CD4-positive, alpha-beta T cell (primary cell): Measurements from ENCODE around the gene TMEM184B. TPM values are rescaled to one million over a fixed set of nuclear protein-coding genes. Genes with fewer than 3 reads are reported as not detected.

Experiments
- ATAC-seq: fragments of 200-7000 bp; cut with Tn5 transposase; one replicate; pipeline ENCODE4 v1.10.0; 2022; ENCODE audit warnings: mild to moderate bottlenecking; ENCODE audit not compliant: poor library complexity
- CTCF ChIA-PET: fragments of 350-600 bp; sonication (Branson Sonifier 250); formaldehyde crosslinking; loops from one replicate; lab custom pipeline; 2021; ENCODE audit warnings: antibody characterized with exemption, inconsistent platforms; lab: Charles Lee
- POLR2A ChIA-PET: fragments of 350-600 bp; sonication (Branson Sonifier 250); formaldehyde crosslinking; loops from one replicate; lab custom pipeline; 2021; ENCODE audit warnings: antibody characterized with exemption, inconsistent platforms; lab: Charles Lee
- DNase-seq, 14 experiments: peaks; one replicate each; pipeline ENCODE4 v3.0.0-alpha.2; 2013 to 2020; ENCODE audit warnings: mixed read lengths in 2 of 14
- H3K27ac ChIP-seq, 2 donors: one replicate each; pipeline versions ENCODE4 v1.5.1 to v1.7.0; 2013; ENCODE audit warnings: low read length in 2 of 2, low read depth in 1 of 2, mild to moderate bottlenecking in 1 of 2
- H3K27me3 ChIP-seq, 2 experiments: 1 replicate in 1 of 2; 2 replicates in 1 of 2; pipeline versions ENCODE4 v1.6.1 to v1.7.0; 2013; ENCODE audit warnings: low read length in 2 of 2, control low read depth in 1 of 2, mild to moderate bottlenecking in 1 of 2, moderate library complexity in 1 of 2; ENCODE audit not compliant: insufficient read depth in 2 of 2, control insufficient read depth in 1 of 2
- H3K36me3 ChIP-seq: one replicate; pipeline ENCODE4 v1.6.1; 2013; ENCODE audit warnings: low read length, control low read depth; ENCODE audit not compliant: insufficient read depth
- H3K4me1 ChIP-seq: one replicate; pipeline ENCODE4 v1.6.1; 2013; ENCODE audit warnings: low read length, control low read depth; ENCODE audit not compliant: insufficient read depth
- H3K4me3 ChIP-seq: one replicate; pipeline ENCODE4 v1.5.1; 2013; ENCODE audit warnings: mild to moderate bottlenecking, low read length, moderate library complexity
- H3K9me3 ChIP-seq, 2 experiments: 1 replicate in 1 of 2; 2 replicates in 1 of 2; pipeline versions ENCODE4 v1.6.1 to v1.7.0; 2013; ENCODE audit warnings: low read length in 2 of 2, mild to moderate bottlenecking in 2 of 2, control low read depth in 1 of 2, moderate library complexity in 1 of 2; ENCODE audit not compliant: control insufficient read depth in 1 of 2, insufficient read depth in 1 of 2
- H3K27ac Mint-ChIP-seq: one replicate; pipeline ENCODE4 v1.8.0; 2020; ENCODE audit warnings: mixed read lengths
- H3K27me3 Mint-ChIP-seq: one replicate; pipeline ENCODE4 v1.8.0; 2021; ENCODE audit warnings: mixed read lengths
- H3K36me3 Mint-ChIP-seq: one replicate; pipeline ENCODE4 v1.8.0; 2021; ENCODE audit warnings: low read depth, mixed read lengths
- H3K4me1 Mint-ChIP-seq: one replicate; pipeline ENCODE4 v1.8.0; 2021; ENCODE audit warnings: low read depth, mixed read lengths
- H3K4me3 Mint-ChIP-seq: one replicate; pipeline ENCODE4 v1.8.0; 2020; ENCODE audit warnings: mild to moderate bottlenecking, mixed read lengths
- H3K9me3 Mint-ChIP-seq: one replicate; pipeline ENCODE4 v1.8.0; 2020; ENCODE audit warnings: mixed read lengths
- CTCF ChIP-seq: fragments of 200-600 bp; IDR thresholded peaks from one replicate; pipeline ENCODE4 v1.8.0; 2022; ENCODE audit warnings: antibody characterized with exemption, mild to moderate bottlenecking
- intact Hi-C, 2 experiments: fragments of 100-400 bp; cut with DNase I in 1 of 2; cut with micrococcal nuclease in 1 of 2; formaldehyde crosslinking; loops; one replicate each; pipeline versions ENCODE4 v1.15.1 to v1.9.0; 2023 to 2025; cut with DNase I, micrococcal nuclease
- total RNA-seq, 174 experiments: library from RNA in 2 of 174; stranded (reverse) in 2 of 174; gene quantifications; one replicate each; pipeline ENCODE4 v1.2.3 and lab custom pipeline; 2021 to 2026

TMEM184B gene
- total RNA-seq, 2 experiments from 2014 or later, result 49.3 to 50.1 TPM

DNA sequence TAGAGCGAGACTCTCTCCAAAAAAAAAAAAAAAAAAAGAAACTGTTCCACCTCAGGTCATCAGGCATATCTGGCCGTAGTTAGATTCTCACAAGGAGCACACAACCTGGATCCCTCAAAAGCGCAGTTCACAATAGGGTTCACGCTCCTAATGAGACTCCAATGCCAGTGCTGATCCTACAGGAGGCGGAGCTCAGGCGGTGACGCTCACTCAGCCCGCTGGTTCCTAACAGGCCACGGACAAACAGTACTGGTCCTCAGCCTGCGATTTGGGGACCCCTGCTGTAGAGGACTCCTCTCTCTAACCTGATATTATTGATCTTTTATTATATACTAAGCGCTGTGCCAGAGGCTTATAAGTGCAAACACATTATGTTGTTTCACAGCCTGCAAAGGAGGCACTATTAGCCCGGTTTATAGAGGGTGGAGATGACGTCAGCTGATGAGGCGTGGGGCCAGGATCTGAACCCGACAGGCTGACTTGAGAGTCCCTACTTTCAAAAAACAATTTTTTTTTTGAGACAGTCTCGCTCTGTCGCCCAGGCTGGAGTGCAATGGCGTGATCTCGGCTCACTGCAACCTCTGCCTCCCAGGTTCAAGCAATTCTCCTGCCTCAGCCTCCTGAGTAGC lies 75.9 kb downstream of the TMEM184B start:
- H3K27ac Mint-ChIP-seq, result no peak overlapping the region
- Histone ChIP-seq H3K4me3 (no peak overlapping the region), H3K9me3 (no peaks in the 10 kb centered on the region), H3K27me3 (no peaks in the 10 kb centered on the region), H3K27ac (no peak overlapping the region), H3K4me1 (peaks cover 17% of the 10 kb centered on the region), H3K36me3 (no peaks in the 10 kb centered on the region)
- no peak for TF ChIP-seq CTCF
- CTCF ChIA-PET, result no interaction called here
- H3K36me3 Mint-ChIP-seq, result no peaks in the 10 kb centered on the region
- POLR2A ChIA-PET, result no interaction called here
- DNase-seq (no peak), ATAC-seq (no peak)
- intact Hi-C loops, result no loop called here
- H3K4me3 Mint-ChIP-seq, result no peak overlapping the region
- peaks cover 11% of the 10 kb centered on the region for H3K4me1 Mint-ChIP-seq
- H3K9me3 Mint-ChIP-seq, result no peaks in the 10 kb centered on the region
- no peaks in the 10 kb centered on the region for H3K27me3 Mint-ChIP-seq

GRCh38 chr22:38193580-38193979 lies 79.2 kb downstream of the TMEM184B start:
- Histone ChIP-seq H3K27ac (no peak overlapping the region), H3K4me3 (no peak overlapping the region), H3K4me1 (peaks cover 5% of the 10 kb centered on the region), H3K9me3 (no peaks in the 10 kb centered on the region), H3K27me3 (no peaks in the 10 kb centered on the region), H3K36me3 (no peaks in the 10 kb centered on the region)
- no peaks in the 10 kb centered on the region for H3K4me1 Mint-ChIP-seq
- ATAC-seq (no peak), DNase-seq (peak in 1 of 14 experiments; percentile 27)
- H3K9me3 Mint-ChIP-seq, result no peaks in the 10 kb centered on the region
- H3K36me3 Mint-ChIP-seq, result no peaks in the 10 kb centered on the region
- H3K4me3 Mint-ChIP-seq, result no peak overlapping the region
- POLR2A ChIA-PET, result no interaction called here
- no peak for TF ChIP-seq CTCF
- H3K27me3 Mint-ChIP-seq, result no peaks in the 10 kb centered on the region
- CTCF ChIA-PET, result no interaction called here
- intact Hi-C loops, result no loop called here
- no peak overlapping the region for H3K27ac Mint-ChIP-seq

GRCh38 chr22:38192475-38192863 lies 80.3 kb downstream of the TMEM184B start:
- no peaks in the 10 kb centered on the region for H3K27me3 ChIP-seq
- DNase-seq (no peak), ATAC-seq (no peak)
- ChIA-PET POLR2A (no interaction called here), CTCF (no interaction called here)
- intact Hi-C loops, result no loop called here
- H3K36me3 Mint-ChIP-seq, result no peaks in the 10 kb centered on the region
- H3K27me3 Mint-ChIP-seq, result no peaks in the 10 kb centered on the region
- H3K36me3 ChIP-seq, result no peaks in the 10 kb centered on the region
- H3K4me1 Mint-ChIP-seq, result no peaks in the 10 kb centered on the region
- no peak for TF ChIP-seq CTCF
- no peaks in the 10 kb centered on the region for H3K9me3 ChIP-seq
- no peak overlapping the region for H3K4me3 Mint-ChIP-seq
- no peak overlapping the region for H3K4me3 ChIP-seq
- no peak overlapping the region for H3K27ac ChIP-seq
- no peaks in the 10 kb centered on the region for H3K9me3 Mint-ChIP-seq
- H3K4me1 ChIP-seq, result peaks cover 5% of the 10 kb centered on the region
- H3K27ac Mint-ChIP-seq, result no peak overlapping the region
